H1 (cell line): Measurements from ENCODE around the gene NUCB1. TPM values are rescaled to one million over a fixed set of nuclear protein-coding genes. Genes with fewer than 3 reads are reported as not detected.

Source experiments
- ASH2L ChIP-seq: fragments of 200-600, 300-600 bp; sonication (generic); IDR thresholded peaks from one replicate; pipeline ENCODE4 v1.7.1; 2017; ENCODE audit warnings: low read length
- BCL11A ChIP-seq, 2 experiments: IDR thresholded peaks; one replicate each; pipeline ENCODE4 v1.6.1; 2011; ENCODE audit warnings: low read depth in 2 of 2, low read length in 2 of 2, mild to moderate bottlenecking in 2 of 2
- BRCA1 ChIP-seq: IDR thresholded peaks from 2 replicates; pipeline ENCODE4 v1.6.1; 2012; ENCODE audit warnings: low read depth, low read length, improper control_type of control experiment
- CHD1 ChIP-seq: IDR thresholded peaks from 2 replicates; pipeline ENCODE4 v1.6.1; 2012; ENCODE audit warnings: low read depth, low read length, improper control_type of control experiment
- GABPA ChIP-seq: IDR thresholded peaks from 2 replicates; pipeline ENCODE4 v1.6.1; 2011; ENCODE audit warnings: mild to moderate bottlenecking, low read length, moderate library complexity, borderline replicate concordance; ENCODE audit not compliant: insufficient read depth
- MAFK ChIP-seq: IDR thresholded peaks from 2 replicates; pipeline ENCODE4 v1.6.1; 2012; ENCODE audit warnings: low read depth, mild to moderate bottlenecking, improper control_type of control experiment, low read length
- NANOG ChIP-seq: IDR thresholded peaks from 2 replicates; pipeline ENCODE4 v1.6.1; 2011; ENCODE audit warnings: low read length, low read depth, mild to moderate bottlenecking, inconsistent platforms; ENCODE audit not compliant: insufficient read depth, poor library complexity, severe bottlenecking
- PHF8 ChIP-seq: fragments of 200-600 bp; sonication (generic); conservative IDR thresholded peaks from 2 replicates; pipeline ENCODE4 v1.7.1; 2012; ENCODE audit warnings: low read depth, mild to moderate bottlenecking, inconsistent platforms, low read length, moderate library complexity
- RAD21 ChIP-seq, 2 experiments: IDR thresholded peaks in 1 of 2; conservative IDR thresholded peaks in 1 of 2; 2 replicates each; pipeline ENCODE4 v1.6.1; 2011; ENCODE audit warnings: low read depth in 2 of 2, low read length in 2 of 2, improper control_type of control experiment in 1 of 2, inconsistent platforms in 1 of 2, mild to moderate bottlenecking in 1 of 2, moderate library complexity in 1 of 2
- RNF2 ChIP-seq: fragments of 200-900, 300-1000 bp; sonication (generic); IDR thresholded peaks from 2 replicates; pipeline ENCODE4 v1.7.1; 2016; ENCODE audit warnings: borderline replicate concordance, low read depth, mild to moderate bottlenecking, antibody characterized with exemption, low read length; ENCODE audit not compliant: poor library complexity, severe bottlenecking; ENCODE audit errors: missing control alignments
- RXRA ChIP-seq: IDR thresholded peaks from 2 replicates; pipeline ENCODE4 v1.6.1; 2011; ENCODE audit warnings: low read depth, mild to moderate bottlenecking, low read length, moderate library complexity; ENCODE audit not compliant: insufficient read depth
- SIX5 ChIP-seq: IDR thresholded peaks from 2 replicates; pipeline ENCODE4 v1.6.1; 2011; ENCODE audit warnings: mild to moderate bottlenecking, low read depth, low read length
- SP2 ChIP-seq: IDR thresholded peaks from 2 replicates; pipeline ENCODE4 v1.6.1; 2012; ENCODE audit warnings: mild to moderate bottlenecking, low read length, inconsistent platforms
- SP4 ChIP-seq: IDR thresholded peaks from 2 replicates; pipeline ENCODE4 v1.6.1; 2012; ENCODE audit warnings: low read length, inconsistent platforms
- TBP ChIP-seq: IDR thresholded peaks from 2 replicates; pipeline ENCODE4 v1.6.1; 2011; ENCODE audit warnings: low read depth, low read length, improper control_type of control experiment
- TCF12 ChIP-seq: IDR thresholded peaks from 2 replicates; pipeline ENCODE4 v1.6.1; 2011; ENCODE audit warnings: low read depth, mild to moderate bottlenecking, low read length
- polyA plus RNA-seq, 7 experiments: library from polyadenylated mRNA; depleted of rRNA in 3 of 7; stranded (reverse) in 5 of 7; unstranded in 2 of 7; fragments of >200 nt in 5 of 7; fragments of 200-250 nt in 2 of 7; gene quantifications; 1 replicate in 5 of 7; 2 replicates in 1 of 7; 4 replicates in 1 of 7; pipeline versions ENCODE4 v1.2.1 to v1.2.3, GENCODE V29; 2011 to 2013; ENCODE audit warnings: missing spikeins in 2 of 7, mixed read lengths in 2 of 7
- total RNA-seq: library from RNA; stranded (reverse); fragmentation: NEBNext Ultra II Directional; extraction: Animal tissue kit (Norgen Biotek cat#: 25700); gene quantifications from 2 replicates; pipeline ENCODE4 v1.2.1, GENCODE V29; 2021
- TF ChIP-seq, protein P1 (sequence below): IDR thresholded peaks from 2 replicates; pipeline ENCODE4 v1.6.1; 2011; ENCODE audit warnings: low read length, improper control_type of control experiment
- TF ChIP-seq, protein P2 (sequence below), 3 experiments: IDR thresholded peaks; 1 replicate in 2 of 3; 2 replicates in 1 of 3; pipeline versions ENCODE4 v1.5.1 to v1.6.1; 2011; ENCODE audit warnings: low read length in 3 of 3, mild to moderate bottlenecking in 3 of 3, inconsistent platforms in 2 of 3, low read depth in 1 of 3, moderate library complexity in 1 of 3; ENCODE audit not compliant: insufficient read depth in 1 of 3; ENCODE audit errors: control extremely low read depth in 1 of 3

NUCB1 gene
- total and polyA plus RNA-seq, 2 of the 8 experiments (the other 6 are each of a cell fraction or from before 2014, with no cell fraction given), result 111 to 121 TPM

GRCh38 chr19:48963371-48964204 lies 63.5 kb downstream of the NUCB1 start (continued):
- TF ChIP-seq TCF12 (no peak), RNF2 (no peak), SP2 (no peak), GABPA (no peak), SP4 (no peak; the same call in none of the 2 replicates), BRCA1 (no peak), CHD1 (no peak), NANOG (no peak), PHF8 (0 out of 2 replicates have a peak, but pooled peaks have one; percentile 23), BCL11A (IDR thresholded peaks at IDR 0.05; ENCODE audit: low read depth in 2 of 2, low read length in 2 of 2) (no peak), RXRA (0 out of 2 replicates have a peak, but pooled peaks have one; percentile 14), MAFK (peak; percentile 97), TBP (peak; percentile 69), SIX5 (no peak), ASH2L (peak; percentile 58), RAD21 (IDR thresholded peaks at IDR 0.05 in 1 of 2, conservative IDR thresholded peaks at IDR 0.05 in 1 of 2; ENCODE audit: low read depth in 2 of 2, low read length in 2 of 2) (no peak; a peak in 1 of 4 replicates)
- TF ChIP-seq, protein P1, sequence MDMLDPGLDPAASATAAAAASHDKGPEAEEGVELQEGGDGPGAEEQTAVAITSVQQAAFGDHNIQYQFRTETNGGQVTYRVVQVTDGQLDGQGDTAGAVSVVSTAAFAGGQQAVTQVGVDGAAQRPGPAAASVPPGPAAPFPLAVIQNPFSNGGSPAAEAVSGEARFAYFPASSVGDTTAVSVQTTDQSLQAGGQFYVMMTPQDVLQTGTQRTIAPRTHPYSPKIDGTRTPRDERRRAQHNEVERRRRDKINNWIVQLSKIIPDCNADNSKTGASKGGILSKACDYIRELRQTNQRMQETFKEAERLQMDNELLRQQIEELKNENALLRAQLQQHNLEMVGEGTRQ, result 0 out of 2 replicates have a peak, but pooled peaks have one; percentile 15
- TF ChIP-seq, protein P2, sequence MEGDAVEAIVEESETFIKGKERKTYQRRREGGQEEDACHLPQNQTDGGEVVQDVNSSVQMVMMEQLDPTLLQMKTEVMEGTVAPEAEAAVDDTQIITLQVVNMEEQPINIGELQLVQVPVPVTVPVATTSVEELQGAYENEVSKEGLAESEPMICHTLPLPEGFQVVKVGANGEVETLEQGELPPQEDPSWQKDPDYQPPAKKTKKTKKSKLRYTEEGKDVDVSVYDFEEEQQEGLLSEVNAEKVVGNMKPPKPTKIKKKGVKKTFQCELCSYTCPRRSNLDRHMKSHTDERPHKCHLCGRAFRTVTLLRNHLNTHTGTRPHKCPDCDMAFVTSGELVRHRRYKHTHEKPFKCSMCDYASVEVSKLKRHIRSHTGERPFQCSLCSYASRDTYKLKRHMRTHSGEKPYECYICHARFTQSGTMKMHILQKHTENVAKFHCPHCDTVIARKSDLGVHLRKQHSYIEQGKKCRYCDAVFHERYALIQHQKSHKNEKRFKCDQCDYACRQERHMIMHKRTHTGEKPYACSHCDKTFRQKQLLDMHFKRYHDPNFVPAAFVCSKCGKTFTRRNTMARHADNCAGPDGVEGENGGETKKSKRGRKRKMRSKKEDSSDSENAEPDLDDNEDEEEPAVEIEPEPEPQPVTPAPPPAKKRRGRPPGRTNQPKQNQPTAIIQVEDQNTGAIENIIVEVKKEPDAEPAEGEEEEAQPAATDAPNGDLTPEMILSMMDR (IDR thresholded peaks at IDR 0.05; ENCODE audit: control extremely low read depth in 1 of 3, insufficient read depth in 1 of 3, low read depth in 1 of 3, low read length in 3 of 3), result no peak
